SK-N-SH (cell line): ENCODE data around the gene PRR27. TPM values are rescaled to one million over a fixed set of nuclear protein-coding genes. Genes with fewer than 3 reads are reported as not detected.

Experiments
- CTCF ChIA-PET: fragments of 300-600, 350-600 bp; formaldehyde crosslinking; extraction: SDS; loops from one replicate; lab custom pipeline; 2021; lab: Yijun Ruan, JAX
- POLR2A ChIA-PET: fragments of 350-600 bp; sonication (Branson Sonifier 250); formaldehyde crosslinking; extraction: SDS; loops from one replicate; lab custom pipeline; 2020; ENCODE audit warnings: antibody characterized with exemption, inconsistent platforms; lab: Yijun Ruan, JAX
- DNase-seq: peaks from one replicate; pipeline ENCODE4 v3.0.0; 2012
- H2AFZ ChIP-seq: fragments of 200-600 bp; sonication (generic); 2 replicates; pipeline ENCODE4 v1.8.1; 2016; ENCODE audit warnings: antibody characterized with exemption, mild to moderate bottlenecking, low read depth
- H3F3A ChIP-seq: fragments of 200-600 bp; sonication (generic); replicated peaks from 2 replicates; pipeline ENCODE3; 2016; ENCODE audit warnings: antibody characterized with exemption, mild to moderate bottlenecking; ENCODE audit not compliant: insufficient read depth
- H3K27ac ChIP-seq, 2 experiments: fragments of 200-500 bp in 1 of 2; fragments of 200-600 bp in 1 of 2; sonication (Bioruptor generic) in 1 of 2; sonication (generic), shearing (Covaris generic) in 1 of 2; 2 replicates each; pipeline versions ENCODE4 v1.5.1 to v1.6.1; 2014 to 2016; ENCODE audit warnings: low read depth in 2 of 2, inconsistent platforms in 1 of 2, low read length in 1 of 2, mild to moderate bottlenecking in 1 of 2, mixed read lengths in 1 of 2
- H3K27me3 ChIP-seq: fragments of 200-600 bp; sonication (generic), shearing (Covaris generic); 2 replicates; pipeline ENCODE4 v1.6.1; 2016; ENCODE audit warnings: mixed run types; ENCODE audit not compliant: insufficient read depth
- H3K36me3 ChIP-seq, 2 experiments: fragments of 200-500 bp in 1 of 2; fragments of 200-600 bp in 1 of 2; sonication (Bioruptor generic) in 1 of 2; sonication (generic) in 1 of 2; replicated peaks in 1 of 2; 2 replicates each; pipeline versions ENCODE3 to v1.5.1; 2014 to 2016; ENCODE audit warnings: low read length in 1 of 2, mild to moderate bottlenecking in 1 of 2; ENCODE audit not compliant: insufficient read depth in 2 of 2, control insufficient read depth in 1 of 2
- H3K4me1 ChIP-seq, 2 experiments: fragments of 200-500 bp in 1 of 2; fragments of 200-600 bp in 1 of 2; sonication (Bioruptor generic) in 1 of 2; sonication (generic), shearing (Covaris generic) in 1 of 2; 2 replicates each; pipeline versions ENCODE4 v1.5.1 to v1.6.1; 2014 to 2016; ENCODE audit warnings: low read depth in 1 of 2, low read length in 1 of 2, mixed run types in 1 of 2; ENCODE audit not compliant: insufficient read depth in 2 of 2, control insufficient read depth in 1 of 2
- H3K4me2 ChIP-seq: fragments of 200-600 bp; sonication (generic), shearing (Covaris generic); 2 replicates; pipeline ENCODE4 v1.6.1; 2017; ENCODE audit warnings: mixed run types
- H3K4me3 ChIP-seq, 2 experiments: fragments of 200-500 bp in 1 of 2; fragments of 200-600 bp in 1 of 2; sonication (Bioruptor generic) in 1 of 2; sonication (generic), shearing (Covaris generic) in 1 of 2; 2 replicates each; pipeline versions ENCODE4 v1.5.1 to v1.8.1; 2014 to 2016; ENCODE audit warnings: low read depth in 2 of 2, inconsistent platforms in 1 of 2, low read length in 1 of 2, mild to moderate bottlenecking in 1 of 2, mixed read lengths in 1 of 2, moderate library complexity in 1 of 2
- H3K79me2 ChIP-seq: fragments of 200-600 bp; sonication (generic); 2 replicates; pipeline ENCODE4 v1.8.1; 2017; ENCODE audit warnings: mild to moderate bottlenecking; ENCODE audit not compliant: insufficient read depth
- H3K9ac ChIP-seq: fragments of 200-600 bp; sonication (generic); 2 replicates; pipeline ENCODE4 v1.6.1; 2017; ENCODE audit warnings: mixed run types
- H3K9me2 ChIP-seq: fragments of 200-600 bp; sonication (generic); 2 replicates; pipeline ENCODE4 v1.6.1; 2017; ENCODE audit warnings: mixed run types
- H3K9me3 ChIP-seq: fragments of 200-600 bp; sonication (generic); 2 replicates; pipeline ENCODE4 v1.6.1; 2017; ENCODE audit warnings: mixed run types, mild to moderate bottlenecking, moderate library complexity
- H4K20me1 ChIP-seq: fragments of 200-600 bp; sonication (generic); 2 replicates; pipeline ENCODE4 v1.6.1; 2017; ENCODE audit warnings: mild to moderate bottlenecking, mixed run types; ENCODE audit not compliant: insufficient read depth
- CHD2 ChIP-seq: fragments of 150-350 bp; IDR thresholded peaks from 2 replicates; pipeline ENCODE4 v1.6.1; 2018; ENCODE audit warnings: low read length; ENCODE audit not compliant: partially characterized antibody
- FOXM1 ChIP-seq: IDR thresholded peaks from 2 replicates; pipeline ENCODE4 v1.4.0; 2012; ENCODE audit warnings: low read depth, mild to moderate bottlenecking
- GABPA ChIP-seq: IDR thresholded peaks from 2 replicates; pipeline ENCODE4 v1.4.0; 2012; ENCODE audit warnings: low read depth, mild to moderate bottlenecking
- GATA2 ChIP-seq: sonication (generic); formaldehyde crosslinking; IDR thresholded peaks from 2 replicates; pipeline ENCODE4 v1.5.0; 2020; ENCODE audit warnings: mild to moderate bottlenecking, missing genetic modification reagents
- MEF2A ChIP-seq: IDR thresholded peaks from 2 replicates; pipeline ENCODE4 v1.4.0; 2012; ENCODE audit warnings: low read depth, borderline replicate concordance
- MXI1 ChIP-seq: IDR thresholded peaks from 2 replicates; pipeline ENCODE4 v1.6.1; 2012; ENCODE audit warnings: mild to moderate bottlenecking, low read depth, low read length, improper control_type of control experiment
- NRF1 ChIP-seq: IDR thresholded peaks from 2 replicates; pipeline ENCODE4 v1.6.1; 2012; ENCODE audit warnings: low read depth, mild to moderate bottlenecking, low read length
- PBX3 ChIP-seq: IDR thresholded peaks from 2 replicates; pipeline ENCODE4; 2012
- RFX5 ChIP-seq: IDR thresholded peaks from 2 replicates; pipeline ENCODE4 v1.6.1; 2012; ENCODE audit warnings: mild to moderate bottlenecking, improper control_type of control experiment, low read length
- TAF1 ChIP-seq: IDR thresholded peaks from 2 replicates; pipeline ENCODE4 v1.6.1; 2012; ENCODE audit warnings: low read depth, mild to moderate bottlenecking, low read length, moderate library complexity, borderline replicate concordance
- USF1 ChIP-seq: IDR thresholded peaks from 2 replicates; pipeline ENCODE4 v1.4.0; 2012; ENCODE audit warnings: low read depth, borderline replicate concordance
- YY1 ChIP-seq: IDR thresholded peaks from 2 replicates; pipeline ENCODE4 v1.4.0; 2012; ENCODE audit warnings: low read depth, mild to moderate bottlenecking
- ZBTB33 ChIP-seq: IDR thresholded peaks from 2 replicates; pipeline ENCODE4 v1.4.0; 2012; ENCODE audit warnings: low read depth, borderline replicate concordance
- WGBS: methylation state at CpG from one replicate; pipeline ENCODE4 v1.1.6; 2017; ENCODE audit warnings: low lambda C conversion rate; 5-methylcytosine and 5-hydroxymethylcytosine counted together
- polyA plus RNA-seq, 3 experiments: library from polyadenylated mRNA; depleted of rRNA; stranded (reverse); fragments of >200 nt; gene quantifications; 2 replicates each; pipeline ENCODE4 v1.2.3, GENCODE V29; 2012
- TF ChIP-seq, protein P1 (sequence below): fragments of 150-350 bp; IDR thresholded peaks from 2 replicates; pipeline ENCODE4 v1.6.1; 2016; ENCODE audit warnings: mild to moderate bottlenecking, low read depth, low read length
- TF ChIP-seq, protein P2 (sequence below): fragments of 200-600 bp; sonication (generic); IDR thresholded peaks from 2 replicates; pipeline ENCODE4 v1.6.1; 2017; ENCODE audit warnings: antibody characterized with exemption, mild to moderate bottlenecking, moderate library complexity
- TF ChIP-seq, protein P3 (sequence below): IDR thresholded peaks from 2 replicates; pipeline ENCODE4 v1.6.1; 2012; ENCODE audit warnings: mild to moderate bottlenecking, low read depth, low read length, moderate library complexity

PRR27 gene
- polyA plus RNA-seq, 1 of the 3 experiments (the other 2 are of a cell fraction): not detected

- Histone ChIP-seq H3K27ac (no peak overlapping the region), H3K4me3 (no peak overlapping the region), H3K79me2 (no peaks in the 10 kb centered on the region), H4K20me1 (no peaks in the 10 kb centered on the region), H3F3A (no peaks in the 10 kb centered on the region), H3K36me3 (no peaks in the 10 kb centered on the region), H3K9me2 (no peaks in the 10 kb centered on the region), H3K9ac (no peak overlapping the region), H3K27me3 (peaks cover 5% of the 10 kb centered on the region; the same call in 1 of the 2 replicates), H3K4me1 (no peaks in the 10 kb centered on the region), H2AFZ (no peak overlapping the region), H3K9me3 (no peaks in the 10 kb centered on the region), H3K4me2 (no peak overlapping the region)
- ChIA-PET POLR2A (no interaction called here), CTCF (no interaction called here)
- WGBS: 40% methylated on average over 1 of the region's 1 CpG
- TF ChIP-seq USF1 (no peak), ZBTB33 (no peak), CHD2 (no peak), YY1 (no peak), PBX3 (no peak), RFX5 (no peak), FOXM1 (no peak), GATA2 (CRISPR knock-in tag) (no peak), TAF1 (no peak), MXI1 (no peak), MEF2A (no peak), NRF1 (no peak), GABPA (no peak)
- TF ChIP-seq, protein P1, sequence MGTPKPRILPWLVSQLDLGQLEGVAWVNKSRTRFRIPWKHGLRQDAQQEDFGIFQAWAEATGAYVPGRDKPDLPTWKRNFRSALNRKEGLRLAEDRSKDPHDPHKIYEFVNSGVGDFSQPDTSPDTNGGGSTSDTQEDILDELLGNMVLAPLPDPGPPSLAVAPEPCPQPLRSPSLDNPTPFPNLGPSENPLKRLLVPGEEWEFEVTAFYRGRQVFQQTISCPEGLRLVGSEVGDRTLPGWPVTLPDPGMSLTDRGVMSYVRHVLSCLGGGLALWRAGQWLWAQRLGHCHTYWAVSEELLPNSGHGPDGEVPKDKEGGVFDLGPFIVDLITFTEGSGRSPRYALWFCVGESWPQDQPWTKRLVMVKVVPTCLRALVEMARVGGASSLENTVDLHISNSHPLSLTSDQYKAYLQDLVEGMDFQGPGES: no peak
- TF ChIP-seq, protein P2, sequence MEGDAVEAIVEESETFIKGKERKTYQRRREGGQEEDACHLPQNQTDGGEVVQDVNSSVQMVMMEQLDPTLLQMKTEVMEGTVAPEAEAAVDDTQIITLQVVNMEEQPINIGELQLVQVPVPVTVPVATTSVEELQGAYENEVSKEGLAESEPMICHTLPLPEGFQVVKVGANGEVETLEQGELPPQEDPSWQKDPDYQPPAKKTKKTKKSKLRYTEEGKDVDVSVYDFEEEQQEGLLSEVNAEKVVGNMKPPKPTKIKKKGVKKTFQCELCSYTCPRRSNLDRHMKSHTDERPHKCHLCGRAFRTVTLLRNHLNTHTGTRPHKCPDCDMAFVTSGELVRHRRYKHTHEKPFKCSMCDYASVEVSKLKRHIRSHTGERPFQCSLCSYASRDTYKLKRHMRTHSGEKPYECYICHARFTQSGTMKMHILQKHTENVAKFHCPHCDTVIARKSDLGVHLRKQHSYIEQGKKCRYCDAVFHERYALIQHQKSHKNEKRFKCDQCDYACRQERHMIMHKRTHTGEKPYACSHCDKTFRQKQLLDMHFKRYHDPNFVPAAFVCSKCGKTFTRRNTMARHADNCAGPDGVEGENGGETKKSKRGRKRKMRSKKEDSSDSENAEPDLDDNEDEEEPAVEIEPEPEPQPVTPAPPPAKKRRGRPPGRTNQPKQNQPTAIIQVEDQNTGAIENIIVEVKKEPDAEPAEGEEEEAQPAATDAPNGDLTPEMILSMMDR: no peak
- TF ChIP-seq, protein P3, sequence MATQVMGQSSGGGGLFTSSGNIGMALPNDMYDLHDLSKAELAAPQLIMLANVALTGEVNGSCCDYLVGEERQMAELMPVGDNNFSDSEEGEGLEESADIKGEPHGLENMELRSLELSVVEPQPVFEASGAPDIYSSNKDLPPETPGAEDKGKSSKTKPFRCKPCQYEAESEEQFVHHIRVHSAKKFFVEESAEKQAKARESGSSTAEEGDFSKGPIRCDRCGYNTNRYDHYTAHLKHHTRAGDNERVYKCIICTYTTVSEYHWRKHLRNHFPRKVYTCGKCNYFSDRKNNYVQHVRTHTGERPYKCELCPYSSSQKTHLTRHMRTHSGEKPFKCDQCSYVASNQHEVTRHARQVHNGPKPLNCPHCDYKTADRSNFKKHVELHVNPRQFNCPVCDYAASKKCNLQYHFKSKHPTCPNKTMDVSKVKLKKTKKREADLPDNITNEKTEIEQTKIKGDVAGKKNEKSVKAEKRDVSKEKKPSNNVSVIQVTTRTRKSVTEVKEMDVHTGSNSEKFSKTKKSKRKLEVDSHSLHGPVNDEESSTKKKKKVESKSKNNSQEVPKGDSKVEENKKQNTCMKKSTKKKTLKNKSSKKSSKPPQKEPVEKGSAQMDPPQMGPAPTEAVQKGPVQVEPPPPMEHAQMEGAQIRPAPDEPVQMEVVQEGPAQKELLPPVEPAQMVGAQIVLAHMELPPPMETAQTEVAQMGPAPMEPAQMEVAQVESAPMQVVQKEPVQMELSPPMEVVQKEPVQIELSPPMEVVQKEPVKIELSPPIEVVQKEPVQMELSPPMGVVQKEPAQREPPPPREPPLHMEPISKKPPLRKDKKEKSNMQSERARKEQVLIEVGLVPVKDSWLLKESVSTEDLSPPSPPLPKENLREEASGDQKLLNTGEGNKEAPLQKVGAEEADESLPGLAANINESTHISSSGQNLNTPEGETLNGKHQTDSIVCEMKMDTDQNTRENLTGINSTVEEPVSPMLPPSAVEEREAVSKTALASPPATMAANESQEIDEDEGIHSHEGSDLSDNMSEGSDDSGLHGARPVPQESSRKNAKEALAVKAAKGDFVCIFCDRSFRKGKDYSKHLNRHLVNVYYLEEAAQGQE: no peak
- no peak for DNase-seq
These were observed 33.2 kb downstream of the PRR27 start for GRCh38 chr4:70187216-70187615.
